ENCODE results near the gene TMEM184A.

- TF ChIP-seq CTCF (IDR thresholded peaks at IDR 0.05) (no peak), POLR2A (IDR thresholded peaks at IDR 0.05) (no peak)
Observed at GRCh38 chr7:1529383-1530116, 26.5 kb downstream of the TMEM184A start.

Measured in heart left ventricle (tissue), 13 donors.